Measurements from ENCODE around the gene ODF2. TPM values are rescaled to one million over a fixed set of nuclear protein-coding genes. Genes with fewer than 3 reads are reported as not detected.

The ODF2 gene
- total and polyA plus RNA-seq, 5 experiments from 2014 or later: 15.6 to 36.6 (median 32.8) TPM

GRCh38 chr9:128512820-128513219 lies 57.0 kb downstream of the ODF2 start:
- POLR2A ChIA-PET: interaction anchor here (0.7 kb wide), 1 partner anchor 218 kb away, joined by 3 read pairs; no protein-coding TSS in a partner anchor
- H3K9me3 Mint-ChIP-seq: no peaks in the 10 kb centered on the region
- no peak for ATAC-seq
- no peak overlapping the region for H3K4me3 Mint-ChIP-seq
- no peak for DNase-seq
- H3K36me3 Mint-ChIP-seq: peaks cover 0 to 83% (median 22%) of the 10 kb centered on the region in 3 donors
- no peak overlapping the region for H3K27ac Mint-ChIP-seq
- peaks cover 10 to 26% (median 23%) of the 10 kb centered on the region in 4 donors for H3K4me1 Mint-ChIP-seq
- no peaks in the 10 kb centered on the region for H3K27me3 Mint-ChIP-seq

DNA sequence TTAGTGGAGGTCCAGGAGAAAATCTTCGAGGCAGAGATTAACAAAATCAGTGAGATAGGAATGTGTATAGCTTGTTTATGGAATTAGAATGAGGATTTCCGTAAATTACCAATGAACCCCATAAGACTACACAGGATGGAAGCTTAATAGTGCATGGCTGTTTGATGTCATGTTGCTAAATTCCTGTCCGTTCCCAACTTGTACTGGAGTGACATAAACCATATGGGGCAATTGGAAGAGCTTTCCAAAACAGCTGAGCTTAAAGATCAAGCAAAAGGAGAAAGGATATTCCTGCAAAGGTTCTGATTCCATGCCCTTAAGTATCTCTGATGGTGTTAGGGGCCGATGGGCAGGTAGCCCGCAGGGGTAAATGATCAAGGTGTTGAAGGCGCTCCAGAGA lies 66.2 kb downstream of the ODF2 start:
- no peaks in the 10 kb centered on the region for H3K27me3 Mint-ChIP-seq
- DNase-seq: no peak
- no peak for ATAC-seq
- H3K4me1 Mint-ChIP-seq: peaks cover 0 to 2% (median under 1%) of the 10 kb centered on the region in 4 donors
- no peak overlapping the region for H3K27ac Mint-ChIP-seq
- POLR2A ChIA-PET: interaction anchor here (0.6 kb wide), 1 partner anchor 89 kb away, joined by 5 read pairs; no protein-coding TSS in a partner anchor
- H3K9me3 Mint-ChIP-seq: peaks cover 0 to 4% (median 0%) of the 10 kb centered on the region in 9 donors
- H3K4me3 Mint-ChIP-seq: no peak overlapping the region
- H3K36me3 Mint-ChIP-seq: peaks cover 3 to 87% (median 32%) of the 10 kb centered on the region in 3 donors

DNA sequence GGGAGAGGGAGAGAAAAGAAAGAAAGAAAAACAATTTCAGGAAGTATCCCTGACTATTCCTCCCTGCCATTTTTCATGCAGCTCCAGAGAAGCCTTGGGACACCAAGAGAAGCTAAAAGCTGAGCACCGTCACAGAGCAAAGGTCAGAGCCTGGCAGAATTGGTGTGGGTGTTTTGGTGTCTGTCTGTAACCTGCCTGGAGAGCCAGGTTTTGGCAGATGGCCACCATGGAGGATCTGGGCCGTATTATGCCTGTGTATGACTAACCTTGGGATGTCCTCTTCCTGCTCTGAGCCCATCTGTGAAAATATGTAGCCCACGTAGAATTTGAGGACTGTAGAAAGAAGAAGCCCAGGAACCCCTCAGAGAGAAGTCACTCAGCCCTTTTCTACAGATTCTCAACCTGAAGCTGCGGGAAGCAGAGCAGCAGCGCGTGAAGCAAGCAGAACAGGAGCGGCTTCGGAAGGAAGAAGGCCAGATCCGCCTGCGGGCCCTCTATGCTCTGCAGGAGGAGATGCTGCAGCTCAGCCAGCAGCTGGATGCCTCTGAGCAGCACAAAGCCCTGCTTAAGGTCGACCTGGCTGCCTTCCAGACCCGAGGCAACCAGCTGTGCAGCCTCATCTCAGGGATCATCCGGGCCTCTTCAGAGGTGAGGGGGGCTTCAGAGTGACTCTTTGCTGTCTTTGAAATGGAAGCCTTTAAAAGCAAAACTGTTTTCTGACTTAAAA lies 67.6 kb downstream of the ODF2 start:
- H3K4me1 Mint-ChIP-seq: peaks cover 0 to 2% (median 0%) of the 10 kb centered on the region in 4 donors
- no peak for ATAC-seq
- H3K27ac Mint-ChIP-seq: peak overlapping the region in 3 of 10 donors; percentile 11 to 82 (median 46)
- no peak for DNase-seq
- peaks cover 0 to 4% (median 0%) of the 10 kb centered on the region in 9 donors for H3K9me3 Mint-ChIP-seq
- no peak overlapping the region for H3K4me3 Mint-ChIP-seq
- peaks cover 3 to 87% (median 25%) of the 10 kb centered on the region in 3 donors for H3K36me3 Mint-ChIP-seq
- H3K27me3 Mint-ChIP-seq: no peaks in the 10 kb centered on the region
- POLR2A ChIA-PET: interaction anchor here (1.3 kb wide), 1 partner anchor 18 kb away, joined by 5 read pairs; no protein-coding TSS in a partner anchor

DNA sequence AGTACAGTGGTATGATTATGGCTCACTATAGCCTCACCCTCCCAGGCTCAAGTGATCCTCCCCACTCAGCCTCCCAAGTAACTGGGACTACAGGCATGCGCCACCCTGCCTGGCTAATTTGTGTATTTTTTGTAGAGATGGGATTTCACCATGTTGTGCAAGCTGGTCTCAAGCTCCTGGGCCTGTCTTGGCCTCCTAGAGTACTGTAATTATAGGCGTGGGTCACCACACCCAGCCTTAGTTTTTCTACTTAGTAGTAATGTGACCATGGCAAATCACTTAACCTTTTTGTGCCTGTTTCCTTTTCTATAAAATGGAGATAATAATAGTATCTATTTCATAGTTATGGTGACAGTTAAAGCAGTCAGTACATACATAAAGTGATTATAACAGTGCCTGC lies 70.9 kb downstream of the ODF2 start:
- Mint-ChIP-seq H3K36me3 (peaks cover 6 to 94% (median 23%) of the 10 kb centered on the region in 3 donors), H3K4me3 (no peak overlapping the region), H3K4me1 (peaks cover 0 to 5% (median 0%) of the 10 kb centered on the region in 4 donors), H3K9me3 (no peaks in the 10 kb centered on the region), H3K27me3 (no peaks in the 10 kb centered on the region), H3K27ac (no peak overlapping the region)
- ATAC-seq: no peak
- no peak for DNase-seq
- POLR2A ChIA-PET: no interaction called here

- Mint-ChIP-seq H3K27me3 (no peaks in the 10 kb centered on the region), H3K27ac (peak overlapping the region in 1 of 10 donors; percentile 13), H3K4me1 (peaks cover 0 to 5% (median 0%) of the 10 kb centered on the region in 4 donors), H3K4me3 (no peak overlapping the region), H3K9me3 (no peaks in the 10 kb centered on the region), H3K36me3 (peaks cover 5 to 94% (median 21%) of the 10 kb centered on the region in 3 donors)
- no peak for ATAC-seq
- POLR2A ChIA-PET: interaction anchor here (0.6 kb wide), 1 partner anchor 34 kb away, joined by 3 read pairs; no protein-coding TSS in a partner anchor
- no peak for DNase-seq
Observed at GRCh38 chr9:128528445-128529160, 72.8 kb downstream of the ODF2 start.

- no peaks in the 10 kb centered on the region for H3K9me3 Mint-ChIP-seq
- no peak overlapping the region for H3K4me3 Mint-ChIP-seq
- no peak for DNase-seq
- H3K36me3 Mint-ChIP-seq: peaks cover 5 to 94% (median 25%) of the 10 kb centered on the region in 3 donors
- no peaks in the 10 kb centered on the region for H3K27me3 Mint-ChIP-seq
- peaks cover 0 to 5% (median 0%) of the 10 kb centered on the region in 4 donors for H3K4me1 Mint-ChIP-seq
- no peak for ATAC-seq
- POLR2A ChIA-PET: interaction anchor here (0.6 kb wide), 1 partner anchor 34 kb away, joined by 3 read pairs; no protein-coding TSS in a partner anchor
- peak overlapping the region in 2 of 10 donors; percentile 26 to 42 for H3K27ac Mint-ChIP-seq
Observed at GRCh38 chr9:128529191-128529590, 73.4 kb downstream of the ODF2 start.

DNA sequence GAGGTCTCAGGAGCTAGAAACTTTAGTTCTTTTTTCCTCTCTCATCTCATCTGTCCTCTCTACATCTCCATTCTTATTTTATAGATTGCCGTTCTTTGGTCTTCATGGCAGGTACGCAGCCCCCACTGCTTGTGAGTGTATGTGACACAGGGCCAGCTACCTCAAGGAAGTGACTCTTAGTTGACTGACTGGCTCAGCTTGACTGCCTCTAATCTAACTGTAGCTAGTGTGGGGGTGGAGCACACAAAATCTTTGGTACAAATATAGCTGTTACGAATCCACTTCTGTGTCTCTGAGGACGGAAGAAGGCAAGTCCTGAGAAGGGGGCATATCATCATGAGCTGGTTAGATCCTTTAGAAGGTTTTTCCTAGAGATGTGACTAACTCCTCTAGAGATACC lies 76.8 kb downstream of the ODF2 start:
- Mint-ChIP-seq H3K27ac (peak overlapping the region in 3 of 10 donors; percentile 2 to 50 (median 39)), H3K4me3 (no peak overlapping the region), H3K9me3 (no peaks in the 10 kb centered on the region), H3K36me3 (peaks cover 5 to 89% (median 20%) of the 10 kb centered on the region in 3 donors), H3K4me1 (peaks cover 0 to 3% (median 0%) of the 10 kb centered on the region in 4 donors), H3K27me3 (no peaks in the 10 kb centered on the region)
- ATAC-seq: no peak
- DNase-seq: no peak
- POLR2A ChIA-PET: interaction anchor here (0.6 to 0.7 kb wide), 2 partner anchors 277 to 404 kb away, joined by 3 to 5 read pairs; no protein-coding TSS in a partner anchor

DNA sequence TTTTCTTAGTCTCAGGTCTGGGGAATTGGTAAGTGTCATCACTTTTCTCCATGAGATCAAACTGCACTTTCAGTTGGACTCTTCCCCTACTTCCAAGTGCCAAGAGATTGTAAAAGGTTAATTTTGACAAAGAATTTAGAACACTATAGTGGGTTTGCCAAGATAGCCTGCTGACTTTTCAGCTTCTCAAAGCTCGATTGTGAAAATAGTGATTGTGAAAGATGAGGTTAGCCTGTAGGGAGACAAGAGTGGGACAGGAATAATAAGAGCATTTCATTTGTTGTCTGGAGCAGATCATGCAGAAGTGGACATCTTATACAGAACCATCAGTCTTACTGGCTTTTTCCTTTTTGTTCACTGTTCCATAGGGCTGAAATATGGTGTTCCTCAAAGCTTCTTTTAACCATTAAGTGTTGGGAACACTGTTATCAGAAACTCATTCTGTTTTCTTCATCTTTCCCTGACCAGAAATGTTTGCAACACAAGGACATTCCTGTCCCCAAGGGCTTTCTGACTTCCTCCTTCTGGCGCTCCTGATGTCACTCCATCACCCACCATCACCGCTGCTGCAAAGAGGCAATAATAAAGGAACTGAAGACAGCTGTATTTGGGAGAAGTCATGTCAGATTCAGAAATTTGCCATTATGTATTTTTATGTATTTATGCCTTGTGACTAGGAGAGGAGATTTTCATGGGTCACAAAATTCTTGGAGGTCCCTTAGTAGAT lies 85.0 kb downstream of the ODF2 start:
- Mint-ChIP-seq H3K27me3 (no peaks in the 10 kb centered on the region), H3K36me3 (peaks cover 7 to 67% (median 23%) of the 10 kb centered on the region in 3 donors), H3K9me3 (no peaks in the 10 kb centered on the region), H3K4me3 (no peak overlapping the region), H3K4me1 (peaks cover 0 to 4% (median 0%) of the 10 kb centered on the region in 4 donors), H3K27ac (peak overlapping the region in 5 of 10 donors; percentile 1 to 88 (median 31))
- POLR2A ChIA-PET: interaction anchor here (0.9 kb wide), 1 partner anchor 10 kb away, joined by 3 read pairs; no protein-coding TSS in a partner anchor
- no peak for DNase-seq
- no peak for ATAC-seq

DNA sequence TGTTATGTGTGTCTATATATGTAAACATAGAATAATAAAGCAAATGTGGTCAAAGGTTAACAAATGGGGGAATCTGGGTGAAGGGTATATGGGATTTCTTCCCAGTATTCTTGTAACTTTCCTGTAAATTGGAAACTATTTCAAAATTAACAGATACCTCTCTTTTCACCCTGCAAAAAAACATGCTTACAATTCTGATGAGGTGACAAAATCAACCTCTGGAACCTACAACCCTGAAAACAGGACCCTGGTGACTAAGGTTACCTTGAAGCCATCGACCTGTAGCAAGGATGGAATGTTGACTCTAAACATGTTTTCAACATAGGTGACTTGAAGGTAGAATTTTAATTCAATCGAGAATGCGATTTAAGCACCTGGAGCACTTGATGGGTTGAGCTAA lies 90.7 kb downstream of the ODF2 start:
- H3K36me3 Mint-ChIP-seq: peaks cover 7 to 17% (median 11%) of the 10 kb centered on the region in 3 donors
- H3K4me3 Mint-ChIP-seq: no peak overlapping the region
- ATAC-seq: no peak
- no peaks in the 10 kb centered on the region for H3K27me3 Mint-ChIP-seq
- no peak overlapping the region for H3K27ac Mint-ChIP-seq
- POLR2A ChIA-PET: interaction anchor here (0.7 kb wide), 2 partner anchors 62 to 221 kb away, joined by 3 read pairs; no protein-coding TSS in a partner anchor
- DNase-seq: no peak
- H3K9me3 Mint-ChIP-seq: no peaks in the 10 kb centered on the region
- H3K4me1 Mint-ChIP-seq: peaks cover 4 to 17% (median 13%) of the 10 kb centered on the region in 4 donors

DNA sequence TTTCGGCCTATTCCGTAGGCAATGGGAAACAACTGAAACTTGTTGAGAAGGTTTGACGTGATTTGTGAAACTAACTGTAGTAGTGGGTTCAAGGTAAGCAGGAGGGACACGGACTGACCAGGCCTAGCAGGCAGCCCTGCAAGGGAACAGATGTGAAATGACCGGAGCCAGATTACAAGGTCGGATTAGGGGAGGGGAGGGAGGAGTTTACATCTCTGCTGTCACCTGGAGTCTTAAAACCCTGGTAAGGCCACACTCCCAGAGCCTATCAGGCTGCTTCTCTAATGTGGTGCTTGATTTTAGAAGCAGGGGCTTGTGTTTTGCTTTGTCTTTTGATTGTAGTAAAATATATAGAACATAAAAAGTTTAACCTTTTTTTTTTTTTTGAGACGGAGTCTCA lies 93.1 kb downstream of the ODF2 start:
- peaks cover 10 to 22% (median 19%) of the 10 kb centered on the region in 4 donors for H3K4me1 Mint-ChIP-seq
- POLR2A ChIA-PET: no interaction called here
- DNase-seq (no peak), ATAC-seq (no peak)
- H3K27ac Mint-ChIP-seq: peak overlapping the region in 3 of 10 donors; percentile 15 to 22 (median 17)
- no peaks in the 10 kb centered on the region for H3K27me3 Mint-ChIP-seq
- H3K36me3 Mint-ChIP-seq: peaks cover 0 to 4% (median 0%) of the 10 kb centered on the region in 3 donors
- H3K9me3 Mint-ChIP-seq: no peaks in the 10 kb centered on the region
- H3K4me3 Mint-ChIP-seq: peak overlapping the region in 3 of 10 donors; percentile 8 to 57 (median 16)

DNA sequence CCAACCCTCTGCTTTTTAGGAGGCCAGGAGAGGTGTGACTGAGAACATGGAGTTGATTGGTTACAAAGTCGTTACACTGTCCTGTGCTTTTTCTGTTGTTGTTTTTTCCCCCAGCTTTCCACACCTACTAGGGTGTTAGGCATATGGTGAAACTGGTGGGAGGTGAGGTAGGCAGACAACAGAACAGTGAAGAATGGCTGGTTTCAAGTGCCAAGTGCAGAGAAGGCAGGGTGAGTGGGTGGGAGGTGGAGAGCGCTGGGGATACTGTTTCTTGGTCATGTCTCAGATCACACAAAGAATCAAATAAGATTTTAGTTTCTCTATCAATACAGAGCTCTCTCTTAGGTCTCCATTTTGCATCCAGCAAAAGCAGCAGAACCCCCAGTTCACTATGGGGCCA lies 94.4 kb downstream of the ODF2 start:
- DNase-seq: no peak
- Mint-ChIP-seq H3K4me3 (peak overlapping the region in 4 of 10 donors; percentile 26 to 76 (median 54)), H3K36me3 (peaks cover 0 to 2% (median 0%) of the 10 kb centered on the region in 3 donors), H3K27ac (peak overlapping the region in 8 of 10 donors; percentile 91 to 99 (median 96)), H3K9me3 (no peaks in the 10 kb centered on the region), H3K27me3 (no peaks in the 10 kb centered on the region), H3K4me1 (peaks cover 10 to 22% (median 19%) of the 10 kb centered on the region in 4 donors)
- POLR2A ChIA-PET: interaction anchor here (3.9 kb wide), 1 partner anchor 46 kb away, joined by 19 read pairs; the partner anchor contains the start of gene GLE1
- no peak for ATAC-seq
